GM10266 (cell line): Measurements from ENCODE around the gene GPR158.

Source experiments
- DNase-seq: peaks from one replicate; pipeline ENCODE4 v3.0.0; 2012; ENCODE audit errors: extremely low spot score
- TF ChIP-seq, protein P1 (sequence below): IDR thresholded peaks from 2 replicates; pipeline ENCODE4 v1.5.1; 2012; ENCODE audit warnings: mild to moderate bottlenecking, low read depth; ENCODE audit not compliant: control insufficient read depth, insufficient read depth; ENCODE audit errors: missing control alignments

Gene GPR158

DNA sequence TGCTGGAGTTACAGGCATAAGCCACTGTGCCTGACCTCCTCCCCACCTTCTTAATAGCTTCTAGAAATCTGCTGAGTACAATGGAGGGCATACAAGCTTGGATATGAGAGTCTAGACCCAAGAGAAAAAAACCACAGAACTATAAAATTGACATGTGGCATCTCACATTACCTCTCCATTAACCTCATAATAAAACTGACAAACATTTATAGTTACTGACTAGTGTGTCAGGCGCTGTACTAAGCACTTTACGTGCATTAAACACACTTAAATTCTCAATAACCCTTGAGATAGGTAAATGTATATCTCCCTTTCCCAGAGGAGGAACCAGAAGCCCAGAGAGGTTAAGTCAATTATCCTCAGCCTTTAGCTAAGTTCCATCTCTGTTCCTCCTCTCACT lies 458.7 kb downstream of the GPR158 start:
- TF ChIP-seq, protein P1, sequence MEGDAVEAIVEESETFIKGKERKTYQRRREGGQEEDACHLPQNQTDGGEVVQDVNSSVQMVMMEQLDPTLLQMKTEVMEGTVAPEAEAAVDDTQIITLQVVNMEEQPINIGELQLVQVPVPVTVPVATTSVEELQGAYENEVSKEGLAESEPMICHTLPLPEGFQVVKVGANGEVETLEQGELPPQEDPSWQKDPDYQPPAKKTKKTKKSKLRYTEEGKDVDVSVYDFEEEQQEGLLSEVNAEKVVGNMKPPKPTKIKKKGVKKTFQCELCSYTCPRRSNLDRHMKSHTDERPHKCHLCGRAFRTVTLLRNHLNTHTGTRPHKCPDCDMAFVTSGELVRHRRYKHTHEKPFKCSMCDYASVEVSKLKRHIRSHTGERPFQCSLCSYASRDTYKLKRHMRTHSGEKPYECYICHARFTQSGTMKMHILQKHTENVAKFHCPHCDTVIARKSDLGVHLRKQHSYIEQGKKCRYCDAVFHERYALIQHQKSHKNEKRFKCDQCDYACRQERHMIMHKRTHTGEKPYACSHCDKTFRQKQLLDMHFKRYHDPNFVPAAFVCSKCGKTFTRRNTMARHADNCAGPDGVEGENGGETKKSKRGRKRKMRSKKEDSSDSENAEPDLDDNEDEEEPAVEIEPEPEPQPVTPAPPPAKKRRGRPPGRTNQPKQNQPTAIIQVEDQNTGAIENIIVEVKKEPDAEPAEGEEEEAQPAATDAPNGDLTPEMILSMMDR, result no peak
- no peak for DNase-seq

DNA sequence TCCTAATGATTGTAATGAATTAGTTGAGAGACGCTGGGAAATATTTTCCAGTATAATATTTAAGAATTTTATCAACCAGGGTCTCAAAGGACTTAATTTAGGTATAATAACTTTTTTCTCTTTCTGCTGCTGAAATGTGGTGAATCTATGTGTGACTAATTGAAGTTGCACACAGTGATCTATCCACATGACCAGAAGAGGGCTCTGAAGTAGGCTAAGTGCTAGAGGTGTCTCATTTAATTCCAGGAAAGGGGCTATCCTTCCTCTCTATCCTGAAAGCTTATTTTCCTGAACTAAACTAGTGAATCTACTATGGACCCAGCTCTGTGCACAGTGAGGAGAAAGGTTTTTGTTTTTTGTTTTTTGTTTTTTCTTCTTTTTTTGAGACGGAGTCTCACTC lies 464.8 kb downstream of the GPR158 start:
- TF ChIP-seq, protein P1, result no peak
- DNase-seq, result no peak

DNA sequence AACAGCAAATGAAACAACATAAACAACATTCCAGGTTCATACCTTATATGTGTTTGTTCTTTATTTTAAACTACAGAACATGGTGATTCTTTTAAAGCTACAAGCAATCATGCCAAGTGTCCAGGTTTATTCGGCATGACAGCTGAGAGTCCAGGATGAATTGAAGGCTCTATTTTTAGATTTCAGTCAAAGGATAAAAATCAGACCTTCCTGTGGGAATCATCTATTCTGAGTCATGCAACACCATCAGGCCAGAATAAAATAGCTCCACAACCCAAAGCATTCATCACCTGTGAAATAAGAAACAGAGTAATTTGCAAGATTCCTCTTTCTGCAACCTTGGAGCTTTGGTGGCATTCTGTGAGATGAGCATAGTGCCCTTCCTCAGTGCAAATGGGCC lies 466.8 kb downstream of the GPR158 start:
- TF ChIP-seq, protein P1, result no peak
- no peak for DNase-seq

DNA sequence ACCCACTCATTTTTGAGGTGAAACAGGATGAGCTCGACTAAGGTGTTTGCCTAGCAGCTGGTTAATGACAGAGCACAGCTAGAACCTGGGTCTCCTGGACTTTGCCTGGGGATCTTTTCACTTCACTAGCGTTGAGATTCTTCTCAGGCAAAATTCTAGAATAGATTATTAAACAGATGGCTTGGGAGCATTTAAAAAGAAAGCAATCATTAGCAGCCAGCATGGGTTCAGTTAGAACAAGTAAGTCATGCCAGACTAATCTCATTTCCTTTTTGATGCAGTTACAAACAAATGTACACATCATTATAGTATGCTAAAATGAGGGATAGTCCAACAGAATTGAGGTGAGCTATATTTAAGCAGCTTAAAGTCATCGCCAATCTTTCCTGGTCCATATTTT lies 467.9 kb downstream of the GPR158 start:
- TF ChIP-seq, protein P1, result no peak
- no peak for DNase-seq

DNA sequence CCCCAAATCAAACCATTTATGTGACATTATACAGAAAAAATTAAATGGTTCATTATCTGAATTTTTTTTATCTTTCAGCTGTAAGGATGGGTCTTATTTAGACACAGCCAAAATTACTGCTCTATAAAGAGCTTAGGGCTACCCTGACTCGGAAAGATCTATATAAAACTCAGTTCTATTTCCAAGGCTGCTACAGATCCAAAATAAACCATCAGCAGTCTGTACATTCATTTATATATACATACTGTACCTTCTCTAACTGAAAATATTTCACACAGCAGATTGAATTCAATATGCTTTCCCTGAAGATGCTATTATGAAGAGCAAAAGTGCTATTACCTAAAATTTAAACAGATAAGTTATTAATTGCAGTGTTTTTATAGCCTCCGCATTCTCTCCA lies 471.6 kb downstream of the GPR158 start:
- TF ChIP-seq, protein P1, result no peak
- no peak for DNase-seq

DNA sequence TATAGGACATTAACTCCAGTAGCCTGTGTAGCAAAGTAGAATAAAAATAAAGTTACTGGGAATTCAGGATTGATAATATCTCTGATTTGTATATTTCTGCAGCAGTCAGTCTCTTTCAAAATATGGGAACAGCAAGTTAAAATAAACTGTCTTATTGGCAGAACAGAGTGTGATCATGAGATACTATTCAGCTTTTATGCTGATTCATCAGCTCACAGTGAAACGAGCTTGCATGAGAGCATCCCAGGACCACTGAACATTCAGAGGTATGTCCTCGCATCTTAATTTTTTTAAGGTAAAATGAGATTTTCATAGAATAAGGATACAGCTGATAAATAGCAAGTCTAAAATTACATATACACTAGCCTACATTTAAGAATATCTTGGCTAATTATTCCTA lies 476.7 kb downstream of the GPR158 start:
- DNase-seq, result no peak
- TF ChIP-seq, protein P1, result no peak
